HepG2 (cell line): ENCODE data around the gene CES3. TPM values are rescaled to one million over a fixed set of nuclear protein-coding genes. Genes with fewer than 3 reads are reported as not detected.

Experiments
- ATAC-seq: fragments of 200-7000 bp; cut with Tn5 transposase; 3 replicates; pipeline ENCODE4 v1.9.1; 2020; ENCODE audit warnings: mild to moderate bottlenecking, moderate library complexity
- BruUV-seq: library from RNA; stranded (reverse); fragments of 400-500 nt; replicated peaks from 2 replicates; lab custom pipeline; 2021; lab: Mats Ljungman, UMichigan
- CTCF ChIA-PET: fragments of 300-600 bp; formaldehyde crosslinking; extraction: SDS; loops from one replicate; lab custom pipeline; 2021; ENCODE audit warnings: low total read pairs, inconsistent platforms, low intra/inter-chr PET ratio; lab: Yijun Ruan, JAX
- POLR2A ChIA-PET: fragments of 350-600 bp; sonication (Branson Sonifier 250); formaldehyde crosslinking; loops from one replicate; lab custom pipeline; 2020; ENCODE audit warnings: antibody characterized with exemption, inconsistent platforms; lab: Yijun Ruan, JAX
- DNase-seq: peaks from one replicate; pipeline ENCODE4 v3.0.0-alpha.2; 2015; ENCODE audit warnings: low spot score
- FAIRE-seq: peaks from 3 replicates; lab custom pipeline; 2011; peaks lifted over from hg19 to GRCh38; lab: Jason Lieb, UNC
- H2AFZ ChIP-seq: one replicate; pipeline ENCODE4 v1.6.1; 2011; ENCODE audit warnings: low read length, inconsistent platforms
- H3K27ac ChIP-seq: fragments of 300-600 bp; 3 replicates; pipeline ENCODE4 v1.8.0; 2011; ENCODE audit warnings: mixed run types, mild to moderate bottlenecking, mixed read lengths, low read length, inconsistent platforms; ENCODE audit not compliant: insufficient read depth; ENCODE audit errors: extremely low read length
- H3K27me3 ChIP-seq, 2 experiments: fragments of 200-600 bp in 1 of 2; 2 replicates in 1 of 2; 3 replicates in 1 of 2; pipeline versions ENCODE4 v1.6.0 to v1.8.0; 2011; ENCODE audit warnings: low read length in 2 of 2, mild to moderate bottlenecking in 2 of 2, moderate library complexity in 2 of 2, inconsistent platforms in 1 of 2; ENCODE audit not compliant: insufficient read depth in 2 of 2, control insufficient read depth in 1 of 2
- H3K36me3 ChIP-seq, 2 experiments: fragments of 200-600 bp in 1 of 2; replicated peaks in 1 of 2; 2 replicates in 1 of 2; 3 replicates in 1 of 2; pipeline versions ENCODE4 v1.5.1 to v1.8.0; 2011; ENCODE audit warnings: low read length in 2 of 2, inconsistent platforms in 1 of 2; ENCODE audit not compliant: insufficient read depth in 2 of 2, control insufficient read depth in 1 of 2
- H3K4me1 ChIP-seq: 2 replicates; pipeline ENCODE4 v1.5.1; 2012; ENCODE audit warnings: low read length, inconsistent platforms; ENCODE audit not compliant: insufficient read depth
- H3K4me2 ChIP-seq: 2 replicates; pipeline ENCODE4 v1.6.0; 2011; ENCODE audit warnings: low read depth, low read length, inconsistent platforms
- H3K4me3 ChIP-seq, 3 experiments: fragments of 200-600 bp in 1 of 3; sonication (generic), shearing (Covaris generic) in 1 of 3; replicated peaks in 1 of 3; 2 replicates each; pipeline ENCODE4 v1.5.1; 2011 to 2016; ENCODE audit warnings: low read length in 3 of 3, inconsistent platforms in 2 of 3, low read depth in 2 of 3, mild to moderate bottlenecking in 2 of 3, control low read depth in 1 of 3, mixed read lengths in 1 of 3; ENCODE audit not compliant: insufficient read depth in 1 of 3
- H3K79me2 ChIP-seq: one replicate; pipeline ENCODE4 v1.6.1; 2011; ENCODE audit warnings: low read length, inconsistent platforms; ENCODE audit not compliant: insufficient read depth
- H3K9ac ChIP-seq: 2 replicates; pipeline ENCODE4 v1.6.0; 2011; ENCODE audit warnings: mild to moderate bottlenecking, low read depth, low read length, inconsistent platforms; ENCODE audit not compliant: insufficient read depth
- H3K9me3 ChIP-seq: 2 replicates; pipeline ENCODE4 v1.5.1; 2012; ENCODE audit warnings: mild to moderate bottlenecking, low read length
- H4K20me1 ChIP-seq: 2 replicates; pipeline ENCODE4 v1.6.0; 2011; ENCODE audit warnings: inconsistent platforms, mild to moderate bottlenecking, low read length, moderate library complexity; ENCODE audit not compliant: insufficient read depth
- AGO2 ChIP-seq: fragments of 200-400 bp; formaldehyde crosslinking; optimal IDR thresholded peaks from 2 replicates; pipeline ENCODE3; 2017; ENCODE audit warnings: mild to moderate bottlenecking, low read depth, low read length, moderate library complexity
- ELF1 ChIP-seq: sonication (generic); formaldehyde crosslinking; IDR thresholded peaks from 2 replicates; pipeline ENCODE4 v1.4.0; 2020; ENCODE audit warnings: missing genetic modification reagents
- HES4 ChIP-seq: sonication (generic); formaldehyde crosslinking; IDR thresholded peaks from 2 replicates; pipeline ENCODE4 v1.9.0; 2021; ENCODE audit warnings: mild to moderate bottlenecking, missing genetic modification reagents, borderline replicate concordance
- HOXA5 ChIP-seq: sonication (generic); formaldehyde crosslinking; IDR thresholded peaks from 2 replicates; pipeline ENCODE4 v1.4.0; 2020; ENCODE audit warnings: missing genetic modification reagents
- JUND ChIP-seq: sonication (generic); formaldehyde crosslinking; IDR thresholded peaks from 2 replicates; pipeline ENCODE4 v1.8.0; 2022; ENCODE audit warnings: mild to moderate bottlenecking, missing genetic modification reagents
- RBFOX2 ChIP-seq: fragments of 200-400 bp; formaldehyde crosslinking; IDR thresholded peaks from 2 replicates; pipeline ENCODE4 v1.6.1; 2017; ENCODE audit warnings: low read depth, mild to moderate bottlenecking, low read length
- ZFX ChIP-seq: sonication (generic); formaldehyde crosslinking; IDR thresholded peaks from 2 replicates; pipeline ENCODE4 v1.4.0; 2020; ENCODE audit warnings: mild to moderate bottlenecking, low read depth, missing genetic modification reagents, moderate library complexity
- ZNF207 ChIP-seq: fragments of 450-650 bp; IDR thresholded peaks from 2 replicates; pipeline ENCODE4 v1.6.1; 2016; ENCODE audit warnings: antibody characterized with exemption, borderline replicate concordance
- ZNF501 ChIP-seq: sonication (generic); formaldehyde crosslinking; IDR thresholded peaks from 2 replicates; pipeline ENCODE4 v1.5.1; 2020; ENCODE audit warnings: mild to moderate bottlenecking, moderate library complexity, missing genetic modification reagents
- WGBS: methylation state at CpG from one replicate; pipeline ENCODE4 v1.1.6; 2017; ENCODE audit warnings: low lambda C conversion rate; 5-methylcytosine and 5-hydroxymethylcytosine counted together
- in situ Hi-C: cut with HindIII; loops from 2 replicates; pipeline ENCODE4 v1.10.0; 2017; ENCODE audit warnings: low pct_unique_long_range_greater_than_20kb; ENCODE audit not compliant: extremely low pct_ligation_motif_present
- intact Hi-C: fragments of 100-400 bp; cut with micrococcal nuclease; formaldehyde crosslinking; loops from one replicate; pipeline ENCODE4 v1.10.0; 2022; ENCODE audit not compliant: unreplicated experiment
- polyA plus RNA-seq, 8 experiments: library from polyadenylated mRNA; depleted of rRNA in 3 of 8; stranded (reverse) in 7 of 8; unstranded in 1 of 8; fragments of >200 nt; fragmentation: Illumina TruSeq in 4 of 8; extraction: Trizol in 4 of 8; gene quantifications; 2 replicates each; pipeline versions ENCODE4 v1.2.1 to v1.2.3, GENCODE V29; 2011 to 2016; ENCODE audit warnings: low read depth in 4 of 8, missing spikeins in 1 of 8, mixed read lengths in 1 of 8; ENCODE audit not compliant: insufficient read depth in 1 of 8
- total RNA-seq, 5 experiments: library from RNA; depleted of rRNA; stranded (reverse); fragments of >200 nt; fragmentation: Illumina TruSeq; extraction: Trizol; gene quantifications; 2 replicates each; pipeline ENCODE4 v1.2.3, GENCODE V29; 2016; ENCODE audit warnings: low read depth in 1 of 5
- TF ChIP-seq, protein P1 (sequence below): sonication (generic); formaldehyde crosslinking; IDR thresholded peaks from 2 replicates; pipeline ENCODE4 v1.4.0; 2020; ENCODE audit warnings: missing genetic modification reagents

The CES3 gene
- total and polyA plus RNA-seq, 2 of the 13 experiments (the other 11 are each of a cell fraction or from before 2014, with no cell fraction given), result 6.6 to 17.4 TPM

DNA sequence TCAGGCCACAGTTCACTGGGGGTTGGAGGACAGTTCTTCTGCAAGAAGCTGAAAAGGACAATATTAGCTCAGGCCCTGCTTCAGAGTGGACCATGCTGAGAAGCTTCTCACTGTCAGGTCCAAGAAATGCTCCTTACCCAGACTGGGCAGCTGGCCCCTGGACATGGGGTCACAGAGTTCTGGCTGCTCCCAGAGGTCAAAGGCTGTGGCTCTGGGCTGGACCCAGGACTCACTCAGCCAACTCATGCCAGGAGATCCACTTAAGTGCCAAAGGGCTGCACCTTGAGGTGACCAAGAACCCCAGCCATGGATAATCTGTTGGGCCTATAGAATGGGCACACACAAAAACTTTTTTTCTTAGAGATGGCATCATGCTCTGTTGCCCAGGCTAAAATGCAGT, 21.7 kb upstream of the CES3 start:
- BruUV-seq, result no TSS peak

DNA sequence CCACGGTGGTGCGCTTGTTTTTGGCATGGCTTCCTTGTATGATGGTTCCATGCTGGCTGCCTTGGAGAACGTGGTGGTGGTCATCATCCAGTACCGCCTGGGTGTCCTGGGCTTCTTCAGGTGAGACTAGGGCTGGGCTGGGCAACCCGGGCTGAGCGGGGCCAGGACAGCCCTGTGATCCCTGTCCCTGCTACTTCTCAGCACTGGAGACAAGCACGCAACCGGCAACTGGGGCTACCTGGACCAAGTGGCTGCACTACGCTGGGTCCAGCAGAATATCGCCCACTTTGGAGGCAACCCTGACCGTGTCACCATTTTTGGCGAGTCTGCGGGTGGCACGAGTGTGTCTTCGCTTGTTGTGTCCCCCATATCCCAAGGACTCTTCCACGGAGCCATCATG, 20.8 kb upstream of the CES3 start:
- no peaks in the 10 kb centered on the region for H3K9me3 ChIP-seq
- no peaks in the 10 kb centered on the region; the same call in 1 of the 2 replicates for H4K20me1 ChIP-seq
- CTCF ChIA-PET, result no interaction called here
- WGBS, result 98% methylated on average over 7 of the region's 16 CpGs
- in situ Hi-C loops, result no loop called here
- H3K4me2 ChIP-seq, result no peak overlapping the region
- H3K79me2 ChIP-seq, result peaks cover 16% of the 10 kb centered on the region
- no peak for TF ChIP-seq JUND
- TF ChIP-seq, protein P1, sequence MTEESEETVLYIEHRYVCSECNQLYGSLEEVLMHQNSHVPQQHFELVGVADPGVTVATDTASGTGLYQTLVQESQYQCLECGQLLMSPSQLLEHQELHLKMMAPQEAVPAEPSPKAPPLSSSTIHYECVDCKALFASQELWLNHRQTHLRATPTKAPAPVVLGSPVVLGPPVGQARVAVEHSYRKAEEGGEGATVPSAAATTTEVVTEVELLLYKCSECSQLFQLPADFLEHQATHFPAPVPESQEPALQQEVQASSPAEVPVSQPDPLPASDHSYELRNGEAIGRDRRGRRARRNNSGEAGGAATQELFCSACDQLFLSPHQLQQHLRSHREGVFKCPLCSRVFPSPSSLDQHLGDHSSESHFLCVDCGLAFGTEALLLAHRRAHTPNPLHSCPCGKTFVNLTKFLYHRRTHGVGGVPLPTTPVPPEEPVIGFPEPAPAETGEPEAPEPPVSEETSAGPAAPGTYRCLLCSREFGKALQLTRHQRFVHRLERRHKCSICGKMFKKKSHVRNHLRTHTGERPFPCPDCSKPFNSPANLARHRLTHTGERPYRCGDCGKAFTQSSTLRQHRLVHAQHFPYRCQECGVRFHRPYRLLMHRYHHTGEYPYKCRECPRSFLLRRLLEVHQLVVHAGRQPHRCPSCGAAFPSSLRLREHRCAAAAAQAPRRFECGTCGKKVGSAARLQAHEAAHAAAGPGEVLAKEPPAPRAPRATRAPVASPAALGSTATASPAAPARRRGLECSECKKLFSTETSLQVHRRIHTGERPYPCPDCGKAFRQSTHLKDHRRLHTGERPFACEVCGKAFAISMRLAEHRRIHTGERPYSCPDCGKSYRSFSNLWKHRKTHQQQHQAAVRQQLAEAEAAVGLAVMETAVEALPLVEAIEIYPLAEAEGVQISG (CRISPR knock-in tag), result 0 out of 2 replicates have a peak, but pooled peaks have one; percentile 14
- no peak for TF ChIP-seq ELF1 (CRISPR knock-in tag)
- no peak for TF ChIP-seq ZNF207
- no peak for TF ChIP-seq ZFX (CRISPR knock-in tag)
- TF ChIP-seq RBFOX2, result peak; percentile 52; the same call in 1 of the 2 replicates
- no peak for TF ChIP-seq ZNF501 (CRISPR knock-in tag)
- peak; percentile 70 for TF ChIP-seq AGO2
- TF ChIP-seq, all 625 proteins: peak for 3
- FAIRE-seq (no peak), ATAC-seq (no peak), DNase-seq (no peak)
- POLR2A ChIA-PET, result no interaction called here
- intact Hi-C loops, result no loop called here
- peaks cover 32 to 60% of the 10 kb centered on the region in 2 experiments for H3K36me3 ChIP-seq
- no peak overlapping the region for H2AFZ ChIP-seq
- BruUV-seq, result no TSS peak
- H3K27me3 ChIP-seq, result no peaks in the 10 kb centered on the region
- H3K4me3 ChIP-seq, result no peak overlapping the region
- H3K27ac ChIP-seq, result no peak overlapping the region
- no peak overlapping the region for H3K9ac ChIP-seq
- H3K4me1 ChIP-seq, result peaks cover 31% of the 10 kb centered on the region

More for the DNA sequence above, 21.7 kb upstream of the CES3 start:
- Histone ChIP-seq H4K20me1 (no peaks in the 10 kb centered on the region; the same call in 1 of the 2 replicates), H3K36me3 (peaks cover 32 to 60% of the 10 kb centered on the region in 2 experiments), H3K4me1 (peaks cover 31% of the 10 kb centered on the region), H3K4me3 (no peak overlapping the region), H3K9ac (no peak overlapping the region), H3K9me3 (no peaks in the 10 kb centered on the region), H3K79me2 (peaks cover 23% of the 10 kb centered on the region), H3K27me3 (no peaks in the 10 kb centered on the region), H3K27ac (no peak overlapping the region), H2AFZ (no peak overlapping the region), H3K4me2 (no peak overlapping the region)
- ATAC-seq, result no peak
- intact Hi-C loops (no loop called here), in situ Hi-C loops (loop anchor here (5.0 kb wide), 1 partner anchor 37 kb away; no protein-coding TSS in a partner anchor)
- no peak for FAIRE-seq
- DNase-seq, result no peak
- ChIA-PET CTCF (no interaction called here), POLR2A (interaction anchor here (0.6 to 2.2 kb wide), 2 partner anchors 9 to 34 kb away, joined by 3 to 9 read pairs; no protein-coding TSS in a partner anchor)
- TF ChIP-seq HES4 (CRISPR knock-in tag), result 0 out of 2 replicates have a peak, but pooled peaks have one; percentile 22
- no peak for TF ChIP-seq HOXA5 (CRISPR knock-in tag)
